GM18870 (cell line): ENCODE results near the gene MYRF.

ENCODE experiments used
- ATAC-seq: cut with Tn5 transposase; IDR thresholded peaks from one replicate; pipeline ENCODE4 v1.9.1; 2021; ENCODE audit warnings: moderate library complexity; ENCODE audit not compliant: unreplicated experiment

Gene MYRF

GRCh38 chr11:61774411-61774810 is 22.0 kb downstream of the MYRF start:
- no peak for ATAC-seq

DNA sequence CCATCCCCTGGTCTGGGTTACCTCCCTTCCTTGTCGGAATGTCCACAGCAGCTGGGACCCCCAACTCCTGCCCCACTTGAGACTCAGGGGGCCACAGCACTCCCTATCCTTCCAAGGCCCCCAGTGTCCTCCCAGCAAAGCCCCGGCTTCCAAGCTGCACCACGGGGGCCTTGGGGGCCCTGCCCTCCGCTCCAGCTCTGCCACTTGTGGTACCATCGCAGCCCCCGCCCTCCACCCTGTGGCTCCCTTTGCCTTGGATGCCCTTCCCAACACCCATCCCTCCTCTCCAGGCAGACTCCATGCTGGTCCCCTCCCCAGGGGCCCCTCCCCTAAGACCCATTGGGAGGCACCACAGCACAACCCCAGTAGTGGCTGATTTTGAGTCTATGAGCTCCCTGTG is 22.7 kb downstream of the MYRF start:
- ATAC-seq = no peak

DNA sequence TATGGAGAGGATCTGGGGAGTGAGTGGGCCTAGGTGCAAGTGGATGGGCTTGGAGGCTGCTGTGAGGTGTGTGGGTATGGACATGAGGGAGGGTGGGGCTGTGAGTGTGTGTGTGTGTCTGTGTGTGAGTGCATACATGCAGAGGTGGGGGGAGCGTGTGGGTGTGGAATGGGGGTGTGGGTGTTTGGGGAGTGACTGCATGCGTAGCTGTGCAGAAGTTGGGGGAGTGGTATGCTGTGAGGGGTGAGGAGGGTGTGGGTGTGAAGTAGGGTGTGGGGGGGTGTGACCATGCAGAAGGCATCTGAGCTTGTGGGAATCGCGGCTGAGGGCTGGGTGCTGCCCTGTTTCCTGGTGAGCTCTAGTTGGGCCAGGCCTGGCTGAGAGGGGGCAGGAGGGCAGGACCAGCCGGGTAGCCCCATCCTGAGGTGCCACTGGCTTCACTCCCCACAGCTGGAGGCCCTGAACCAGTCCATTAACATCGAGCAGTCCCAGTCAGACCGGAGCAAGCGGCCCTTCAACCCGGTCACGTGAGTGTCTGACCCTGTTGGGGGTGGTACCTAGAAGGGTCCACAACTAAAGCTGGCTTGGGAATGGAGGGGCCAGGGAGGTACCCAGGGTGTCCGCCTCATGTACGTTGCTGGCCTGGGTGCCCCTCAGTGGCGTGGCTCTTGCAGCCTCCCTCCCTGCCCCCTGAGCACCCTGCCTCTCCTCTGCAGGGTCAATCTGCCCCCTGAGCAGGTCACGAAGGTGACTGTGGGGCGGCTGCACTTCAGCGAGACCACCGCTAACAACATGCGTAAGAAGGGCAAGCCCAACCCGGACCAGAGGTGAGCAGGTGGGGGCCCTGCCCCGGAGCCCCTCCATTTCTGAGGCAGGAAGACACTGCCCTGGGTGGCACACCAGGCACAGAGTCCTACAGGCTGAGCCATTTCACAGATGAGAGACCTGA is 23.4 kb downstream of the MYRF start:
- ATAC-seq = no peak

- no peak for ATAC-seq
Observed at GRCh38 chr11:61776561-61777075, 24.2 kb downstream of the MYRF start.

DNA sequence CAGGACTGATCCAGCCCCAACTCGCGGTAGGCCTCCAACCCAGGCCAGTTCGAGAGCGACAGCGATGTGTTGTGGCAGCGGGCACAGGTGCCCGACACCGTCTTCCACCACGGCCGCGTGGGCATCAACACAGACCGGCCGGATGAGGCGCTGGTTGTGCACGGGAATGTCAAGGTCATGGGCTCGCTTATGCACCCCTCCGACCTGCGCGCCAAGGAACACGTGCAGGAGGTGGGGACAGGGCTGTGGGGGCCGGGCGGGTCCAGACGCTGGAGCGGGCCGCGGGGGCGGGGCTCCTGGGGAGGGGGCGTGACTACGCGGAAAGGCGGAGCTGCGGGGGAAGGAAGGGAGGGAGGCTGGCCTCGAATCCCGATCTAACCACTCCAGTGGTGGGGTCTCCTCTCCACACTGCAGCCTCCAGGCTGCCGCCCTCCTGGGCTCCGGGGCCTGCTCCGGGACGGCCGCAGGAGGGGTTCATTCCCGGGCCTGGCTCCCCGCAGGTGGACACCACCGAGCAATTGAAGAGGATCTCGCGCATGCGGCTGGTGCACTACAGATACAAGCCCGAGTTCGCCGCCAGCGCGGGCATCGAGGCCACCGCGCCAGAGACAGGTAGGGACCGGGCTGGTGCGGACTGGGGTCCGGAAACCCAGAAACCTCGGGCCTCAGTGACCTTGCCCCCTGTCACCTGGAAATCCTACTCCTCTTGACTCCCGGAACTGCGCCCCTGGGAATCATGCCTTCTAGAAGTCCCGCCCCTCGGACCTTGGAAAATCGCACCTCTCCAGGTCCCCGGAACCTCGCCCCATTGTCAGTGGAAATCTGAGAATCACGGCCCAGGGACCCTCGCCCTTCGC is 25.0 kb downstream of the MYRF start:
- ATAC-seq = no peak

DNA sequence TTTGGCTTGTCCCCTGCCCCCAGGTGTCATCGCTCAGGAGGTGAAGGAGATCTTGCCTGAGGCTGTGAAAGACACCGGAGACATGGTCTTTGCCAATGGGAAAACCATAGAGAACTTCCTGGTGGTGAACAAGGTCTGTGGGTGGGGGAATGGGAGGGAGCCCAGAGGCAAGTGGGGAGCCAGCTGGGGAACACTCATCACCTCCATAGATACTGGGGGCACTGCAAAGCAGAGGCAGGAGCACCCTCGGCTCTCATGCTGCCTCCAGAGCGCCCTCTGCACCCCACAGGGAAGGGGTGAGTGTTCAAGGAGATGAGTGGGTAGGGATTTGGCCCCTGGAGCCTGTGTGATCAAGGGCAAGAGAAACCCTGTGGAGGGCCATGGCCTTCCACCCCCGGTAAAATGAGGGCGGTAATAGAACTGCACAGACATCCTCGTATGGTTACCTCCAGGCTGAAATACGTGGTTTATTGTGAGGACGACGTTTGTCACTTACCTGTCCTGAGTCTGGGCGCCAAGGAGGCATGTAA is 26.0 kb downstream of the MYRF start:
- no peak for ATAC-seq

DNA sequence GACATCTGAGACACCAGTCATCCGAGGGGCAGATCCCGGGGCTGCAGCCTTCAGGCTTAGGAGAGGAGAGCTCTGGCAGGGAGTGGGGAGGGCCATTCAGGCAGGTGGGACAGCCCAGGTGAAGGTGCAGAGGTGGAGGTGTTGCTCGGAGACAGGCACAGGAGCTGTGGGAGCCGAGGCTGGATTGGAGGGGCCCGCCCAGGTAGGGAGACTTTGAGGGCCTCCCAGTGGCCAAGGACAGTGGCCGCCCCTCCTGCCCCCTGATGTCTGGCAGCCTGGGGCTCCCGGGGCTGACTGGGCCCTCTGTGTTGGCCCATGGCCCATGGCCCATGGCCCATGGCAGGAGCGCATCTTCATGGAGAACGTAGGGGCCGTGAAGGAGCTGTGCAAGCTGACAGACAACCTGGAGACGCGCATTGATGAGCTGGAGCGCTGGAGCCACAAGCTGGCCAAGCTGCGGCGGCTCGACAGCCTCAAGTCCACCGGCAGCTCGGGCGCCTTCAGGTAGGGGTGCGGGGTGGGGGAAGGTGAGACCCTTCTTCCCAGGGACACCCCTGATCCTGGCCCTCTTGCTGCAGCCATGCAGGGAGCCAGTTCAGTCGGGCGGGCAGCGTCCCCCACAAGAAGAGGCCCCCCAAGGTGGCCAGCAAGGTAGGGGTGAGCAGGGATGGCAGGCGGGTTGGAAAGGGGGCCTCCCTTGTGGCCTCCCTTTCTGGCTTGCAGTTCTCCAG is 26.6 kb downstream of the MYRF start:
- ATAC-seq = no peak

- no peak for ATAC-seq
Observed at GRCh38 chr11:61779666-61780525, 27.5 kb downstream of the MYRF start.

DNA sequence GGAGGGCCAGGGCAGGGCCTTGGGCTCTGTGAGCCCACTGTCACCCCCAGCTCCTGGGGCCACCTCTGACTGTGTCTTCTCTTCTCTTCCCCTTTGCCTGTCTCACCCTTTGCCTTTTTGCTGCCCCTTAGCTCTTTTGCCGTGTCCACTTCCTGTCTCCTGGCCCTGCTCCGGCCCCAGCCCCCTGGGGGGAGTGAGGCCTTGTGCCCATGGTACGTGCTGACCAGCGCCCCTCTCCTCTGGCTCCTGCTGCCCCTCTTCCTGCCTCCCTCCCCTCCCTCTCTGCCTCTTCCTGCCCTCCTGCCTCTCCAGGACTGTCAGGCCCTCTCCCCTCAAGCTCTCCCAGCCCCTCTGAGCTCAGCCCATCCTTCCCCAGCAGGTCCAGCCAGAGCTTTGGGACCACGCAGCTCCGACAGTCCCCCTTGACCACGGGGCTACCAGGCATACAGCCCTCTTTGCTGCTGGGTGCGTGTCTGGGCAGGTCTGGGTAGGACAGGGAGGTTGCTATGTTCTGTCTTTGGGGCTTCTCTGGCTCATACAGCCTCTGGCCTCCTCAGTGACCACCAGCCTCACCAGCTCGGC is 28.2 kb downstream of the MYRF start:
- ATAC-seq = no peak

DNA sequence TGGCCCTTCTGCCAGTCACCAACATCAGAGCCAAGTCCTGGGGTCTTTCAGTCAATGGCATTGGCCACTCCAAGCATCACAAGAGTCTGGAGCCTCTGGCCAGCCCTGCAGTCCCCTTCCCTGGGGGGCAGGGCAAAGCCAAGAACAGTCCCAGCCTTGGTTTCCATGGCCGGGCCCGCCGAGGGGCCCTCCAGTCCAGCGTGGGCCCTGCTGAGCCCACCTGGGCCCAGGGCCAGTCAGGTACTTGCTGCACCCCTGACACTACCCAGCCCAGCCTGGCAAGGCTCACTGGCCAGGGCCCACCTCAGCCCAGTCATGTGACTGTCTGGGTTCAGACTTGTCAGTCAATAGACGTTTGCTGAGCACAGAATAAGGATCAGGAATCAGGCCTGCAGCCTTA is 29.1 kb downstream of the MYRF start:
- ATAC-seq = no peak

- ATAC-seq = no peak
Observed at GRCh38 chr11:61782299-61782698, 29.9 kb downstream of the MYRF start.

DNA sequence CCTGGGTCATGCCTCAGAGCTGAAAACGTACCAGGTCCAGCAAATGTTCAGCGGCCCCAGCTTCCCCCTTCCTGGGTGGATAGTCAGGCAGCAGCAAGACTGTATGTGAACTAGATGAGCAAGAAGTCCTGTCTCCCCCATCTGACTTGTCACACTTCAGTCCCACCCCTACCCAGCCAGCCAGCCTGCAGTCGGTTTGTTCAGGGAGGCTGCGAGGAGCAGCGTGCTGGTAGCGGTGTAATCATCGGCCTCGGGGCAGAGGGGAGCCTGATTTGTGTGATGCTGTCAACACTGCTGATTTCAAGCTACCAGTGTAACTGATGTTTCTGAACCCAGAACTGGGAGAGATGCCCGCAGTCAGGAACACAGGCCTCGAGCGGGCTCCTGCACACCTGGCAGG is 30.4 kb downstream of the MYRF start:
- no peak for ATAC-seq

DNA sequence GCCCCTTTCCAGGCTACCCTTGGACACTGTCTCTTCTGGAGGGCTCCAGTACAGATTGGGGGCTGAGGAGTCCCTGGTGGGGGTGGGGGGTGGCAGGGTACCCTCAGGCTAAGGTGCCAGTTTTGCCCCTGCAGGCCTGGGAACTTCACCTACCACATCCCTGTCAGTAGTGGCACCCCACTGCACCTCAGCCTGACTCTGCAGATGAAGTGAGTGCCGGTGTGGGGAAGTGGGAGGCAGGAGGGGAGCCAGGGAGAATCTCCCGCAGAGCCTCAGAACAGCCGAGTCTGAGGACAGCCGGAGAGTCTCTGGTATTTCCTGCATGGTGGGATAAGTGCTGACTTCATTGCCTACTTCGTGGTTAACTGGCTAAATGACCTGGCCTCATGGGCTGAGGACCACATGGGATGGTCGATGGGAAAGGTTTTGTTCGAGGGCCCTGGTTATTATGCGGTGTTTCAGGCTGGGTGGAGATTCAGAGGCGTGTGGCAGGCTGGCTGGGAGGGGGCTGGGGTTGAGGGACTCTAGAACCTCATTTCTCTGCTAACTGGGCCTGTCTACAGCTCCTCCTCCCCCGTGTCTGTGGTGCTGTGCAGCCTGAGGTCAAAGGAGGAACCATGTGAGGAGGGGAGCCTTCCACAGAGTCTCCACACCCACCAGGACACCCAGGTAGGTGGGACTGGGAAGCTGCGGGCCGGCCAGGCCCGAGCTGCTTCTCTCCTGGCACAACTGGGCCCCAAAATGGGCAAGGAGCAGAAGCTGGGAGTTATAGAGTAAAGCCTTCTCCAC is 31.5 kb downstream of the MYRF start:
- ATAC-seq = no peak

DNA sequence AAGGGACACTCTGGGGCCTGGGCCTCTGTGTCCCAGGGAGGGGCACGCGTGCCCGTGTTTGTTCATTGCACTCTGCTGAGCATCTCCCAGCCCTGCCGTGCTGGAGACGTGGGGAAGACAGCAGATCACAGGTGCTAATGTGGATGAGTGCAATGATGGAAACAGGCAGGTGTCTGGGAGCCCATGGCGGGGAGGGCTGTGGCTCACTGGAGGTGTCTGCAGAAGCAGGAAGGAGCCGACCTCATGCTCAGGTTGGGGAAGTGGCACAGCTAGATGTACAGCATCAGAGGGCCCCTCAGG is 32.0 kb downstream of the MYRF start:
- ATAC-seq = no peak

GRCh38 chr11:61785837-61786402 is 33.5 kb downstream of the MYRF start:
- no peak for ATAC-seq

DNA sequence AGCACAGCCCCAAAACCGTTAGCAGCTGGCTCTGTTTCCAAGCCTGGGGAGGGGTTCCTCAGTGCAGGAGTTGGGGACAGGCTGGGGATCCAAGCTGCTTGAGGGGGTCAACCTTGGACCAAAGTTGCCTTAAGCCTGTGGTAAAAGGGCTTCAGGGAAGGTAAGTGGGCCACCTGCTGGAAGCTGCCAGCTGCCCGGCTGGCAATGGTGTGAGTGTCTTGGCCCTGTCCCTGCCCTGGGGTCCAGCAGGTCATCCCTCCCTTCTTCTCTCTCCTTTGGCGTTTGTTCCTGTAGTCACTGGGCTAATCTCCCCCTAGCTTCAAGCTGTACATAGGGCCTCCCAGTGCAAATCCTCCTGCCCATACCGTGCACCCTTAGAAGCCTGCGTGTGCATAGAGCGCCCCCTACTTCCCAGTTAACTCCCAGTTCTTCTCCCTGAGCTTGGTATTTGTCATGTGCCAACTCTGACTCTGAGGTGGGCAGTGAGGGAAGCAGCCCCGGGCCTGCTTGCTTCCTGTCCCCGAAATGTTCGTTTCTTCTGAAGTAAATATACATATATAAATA is 35.6 kb downstream of the MYRF start:
- ATAC-seq = no peak

DNA sequence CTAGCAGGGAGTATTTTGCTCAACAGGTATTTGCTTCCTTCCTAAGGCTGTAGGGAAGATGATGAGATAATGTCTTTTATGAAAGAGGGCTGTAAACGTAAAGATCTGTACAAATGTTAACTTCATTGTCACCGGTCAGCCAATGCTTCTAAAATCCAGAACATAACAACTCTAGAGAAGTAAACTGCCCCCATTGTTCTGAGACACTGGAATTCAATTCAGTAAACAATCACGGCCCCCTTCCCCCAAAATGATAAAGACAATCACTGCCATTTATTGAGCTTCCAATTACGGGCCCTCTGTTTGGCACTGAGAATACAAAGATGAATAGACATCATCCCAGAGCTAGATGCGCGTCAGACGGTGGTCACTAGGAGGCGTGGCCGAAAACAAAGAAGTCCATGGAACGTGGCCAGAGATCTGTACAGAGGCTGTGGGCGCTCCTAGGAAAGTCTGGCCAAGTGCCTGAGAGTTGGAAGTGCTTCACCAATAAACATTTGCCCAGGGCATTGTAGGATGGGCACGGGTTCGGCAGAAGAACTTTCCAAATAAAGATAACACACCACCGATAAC is 39.4 kb downstream of the MYRF start:
- peak; percentile 13 for ATAC-seq
